ENCODE data around the gene UNG.
"Not testable (repeated sequence)": the region's sequence is repeated elsewhere in the genome, so short reads cannot be mapped to it uniquely, and the experiment has no call there.

UNG gene

DNA sequence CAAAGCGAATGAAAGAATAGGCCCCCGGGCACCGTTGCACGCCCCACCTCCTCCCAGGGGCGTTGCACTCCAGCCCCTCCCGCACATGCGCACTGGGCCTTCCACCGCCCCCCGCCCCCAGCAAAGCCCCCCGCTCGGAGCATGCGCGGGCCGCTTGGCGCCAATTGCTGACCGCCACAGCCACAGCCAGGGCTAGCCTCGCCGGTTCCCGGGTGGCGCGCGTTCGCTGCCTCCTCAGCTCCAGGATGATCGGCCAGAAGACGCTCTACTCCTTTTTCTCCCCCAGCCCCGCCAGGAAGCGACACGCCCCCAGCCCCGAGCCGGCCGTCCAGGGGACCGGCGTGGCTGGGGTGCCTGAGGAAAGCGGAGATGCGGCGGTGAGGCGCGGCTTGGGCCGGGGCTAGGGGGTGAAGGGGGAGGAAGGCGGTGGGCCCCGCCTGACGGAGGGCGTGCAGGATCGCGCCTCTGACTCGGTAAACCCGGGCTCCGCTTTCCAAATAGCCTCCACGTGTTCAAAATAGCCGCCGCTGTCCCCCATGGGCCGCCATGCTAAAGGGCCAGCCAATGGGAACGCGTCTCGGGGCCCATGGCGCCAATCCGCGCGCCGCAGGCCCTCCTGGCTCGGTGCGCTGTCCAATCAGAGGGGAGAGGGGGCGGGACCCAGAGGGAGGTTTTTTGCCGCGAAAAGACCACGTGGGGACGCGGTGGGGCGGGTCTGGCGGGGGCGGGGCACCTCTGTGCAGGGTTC, at the start of gene UNG:
Gene UNG (plus strand): TSS at position 163 of the 748 bp plus-strand sequence. CDS start 83 bp downstream, at position 246.
- peak; percentile 94 for ATAC-seq (ENCODE audit: low read depth)
- peak within 1 kb of the TSS; percentile 62 for H3K4me3 ChIP-seq (ENCODE audit: severe bottlenecking)

GRCh38 chr12:109048706-109049105, 48.7 kb upstream of the UNG start:
- H3K27me3 ChIP-seq (ENCODE audit: insufficient read depth, poor library complexity, severe bottlenecking); DNase-seq (ENCODE audit: low spot score); H3K9me3 ChIP-seq (ENCODE audit: severe bottlenecking); H3K27ac ChIP-seq (ENCODE audit: poor library complexity, severe bottlenecking); H3K4me1 ChIP-seq (ENCODE audit: insufficient read depth, poor library complexity, severe bottlenecking); H3K36me3 ChIP-seq (ENCODE audit: low read depth); H3K4me3 ChIP-seq (ENCODE audit: severe bottlenecking); ATAC-seq (ENCODE audit: low read depth): not testable (repeated sequence)

More for the DNA sequence above, at the start of gene UNG:
- Histone ChIP-seq H3K27ac (ENCODE audit: poor library complexity, severe bottlenecking) (peak within 1 kb of the TSS; percentile 54), H3K27me3 (ENCODE audit: insufficient read depth, poor library complexity, severe bottlenecking) (no peaks in the 10 kb centered on the region), H3K4me1 (ENCODE audit: insufficient read depth, poor library complexity, severe bottlenecking) (no peaks in the 10 kb centered on the region), H3K36me3 (ENCODE audit: low read depth) (peaks cover 42% of the 10 kb centered on the region), H3K9me3 (ENCODE audit: severe bottlenecking) (no peaks in the 10 kb centered on the region)
- peak; percentile 93 for DNase-seq (ENCODE audit: low spot score)
- TF ChIP-seq, protein P1, sequence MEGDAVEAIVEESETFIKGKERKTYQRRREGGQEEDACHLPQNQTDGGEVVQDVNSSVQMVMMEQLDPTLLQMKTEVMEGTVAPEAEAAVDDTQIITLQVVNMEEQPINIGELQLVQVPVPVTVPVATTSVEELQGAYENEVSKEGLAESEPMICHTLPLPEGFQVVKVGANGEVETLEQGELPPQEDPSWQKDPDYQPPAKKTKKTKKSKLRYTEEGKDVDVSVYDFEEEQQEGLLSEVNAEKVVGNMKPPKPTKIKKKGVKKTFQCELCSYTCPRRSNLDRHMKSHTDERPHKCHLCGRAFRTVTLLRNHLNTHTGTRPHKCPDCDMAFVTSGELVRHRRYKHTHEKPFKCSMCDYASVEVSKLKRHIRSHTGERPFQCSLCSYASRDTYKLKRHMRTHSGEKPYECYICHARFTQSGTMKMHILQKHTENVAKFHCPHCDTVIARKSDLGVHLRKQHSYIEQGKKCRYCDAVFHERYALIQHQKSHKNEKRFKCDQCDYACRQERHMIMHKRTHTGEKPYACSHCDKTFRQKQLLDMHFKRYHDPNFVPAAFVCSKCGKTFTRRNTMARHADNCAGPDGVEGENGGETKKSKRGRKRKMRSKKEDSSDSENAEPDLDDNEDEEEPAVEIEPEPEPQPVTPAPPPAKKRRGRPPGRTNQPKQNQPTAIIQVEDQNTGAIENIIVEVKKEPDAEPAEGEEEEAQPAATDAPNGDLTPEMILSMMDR (IDR thresholded peaks at IDR 0.05; ENCODE audit: poor library complexity, severe bottlenecking) = no peak

GRCh38 chr12:109049794-109050193, 47.6 kb upstream of the UNG start:
- H3K4me3 ChIP-seq (ENCODE audit: severe bottlenecking); DNase-seq (ENCODE audit: low spot score); ATAC-seq (ENCODE audit: low read depth): not testable (repeated sequence)

DNA sequence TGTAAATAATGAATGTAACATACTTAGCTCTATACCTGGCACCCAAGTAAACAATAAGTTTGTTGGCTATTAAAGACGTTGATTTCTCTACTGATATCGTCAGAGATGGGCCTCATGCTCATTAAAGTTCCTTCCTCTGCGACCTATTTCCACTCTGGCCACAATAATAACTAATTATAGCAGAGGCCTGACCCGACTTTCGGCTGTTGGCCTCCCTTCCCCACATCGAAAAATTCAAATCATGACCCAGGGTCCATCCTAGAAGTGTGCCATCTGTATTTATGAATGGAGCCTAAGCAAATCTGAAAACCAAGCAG, 45.3 kb upstream of the UNG start:
- H3K4me1 ChIP-seq (ENCODE audit: insufficient read depth, poor library complexity, severe bottlenecking) = peaks cover 7% of the 10 kb centered on the region
- peak overlapping the region; percentile 73 for H3K4me3 ChIP-seq (ENCODE audit: severe bottlenecking)
- H3K9me3 ChIP-seq (ENCODE audit: severe bottlenecking) = no peaks in the 10 kb centered on the region
- TF ChIP-seq, protein P1 (IDR thresholded peaks at IDR 0.05; ENCODE audit: poor library complexity, severe bottlenecking) = no peak
- no peak for ATAC-seq (ENCODE audit: low read depth)
- no peaks in the 10 kb centered on the region for H3K27me3 ChIP-seq (ENCODE audit: insufficient read depth, poor library complexity, severe bottlenecking)
- H3K27ac ChIP-seq (ENCODE audit: poor library complexity, severe bottlenecking) = no peak overlapping the region
- DNase-seq (ENCODE audit: low spot score) = no peak
- peaks cover 4% of the 10 kb centered on the region; the same call in 1 of the 2 replicates for H3K36me3 ChIP-seq (ENCODE audit: low read depth)

More at GRCh38 chr12:109049794-109050193, 47.6 kb upstream of the UNG start:
- not testable (repeated sequence) for H3K9me3 ChIP-seq (ENCODE audit: severe bottlenecking); H3K27ac ChIP-seq (ENCODE audit: poor library complexity, severe bottlenecking); H3K36me3 ChIP-seq (ENCODE audit: low read depth); H3K4me1 ChIP-seq (ENCODE audit: insufficient read depth, poor library complexity, severe bottlenecking); H3K27me3 ChIP-seq (ENCODE audit: insufficient read depth, poor library complexity, severe bottlenecking)

DNA sequence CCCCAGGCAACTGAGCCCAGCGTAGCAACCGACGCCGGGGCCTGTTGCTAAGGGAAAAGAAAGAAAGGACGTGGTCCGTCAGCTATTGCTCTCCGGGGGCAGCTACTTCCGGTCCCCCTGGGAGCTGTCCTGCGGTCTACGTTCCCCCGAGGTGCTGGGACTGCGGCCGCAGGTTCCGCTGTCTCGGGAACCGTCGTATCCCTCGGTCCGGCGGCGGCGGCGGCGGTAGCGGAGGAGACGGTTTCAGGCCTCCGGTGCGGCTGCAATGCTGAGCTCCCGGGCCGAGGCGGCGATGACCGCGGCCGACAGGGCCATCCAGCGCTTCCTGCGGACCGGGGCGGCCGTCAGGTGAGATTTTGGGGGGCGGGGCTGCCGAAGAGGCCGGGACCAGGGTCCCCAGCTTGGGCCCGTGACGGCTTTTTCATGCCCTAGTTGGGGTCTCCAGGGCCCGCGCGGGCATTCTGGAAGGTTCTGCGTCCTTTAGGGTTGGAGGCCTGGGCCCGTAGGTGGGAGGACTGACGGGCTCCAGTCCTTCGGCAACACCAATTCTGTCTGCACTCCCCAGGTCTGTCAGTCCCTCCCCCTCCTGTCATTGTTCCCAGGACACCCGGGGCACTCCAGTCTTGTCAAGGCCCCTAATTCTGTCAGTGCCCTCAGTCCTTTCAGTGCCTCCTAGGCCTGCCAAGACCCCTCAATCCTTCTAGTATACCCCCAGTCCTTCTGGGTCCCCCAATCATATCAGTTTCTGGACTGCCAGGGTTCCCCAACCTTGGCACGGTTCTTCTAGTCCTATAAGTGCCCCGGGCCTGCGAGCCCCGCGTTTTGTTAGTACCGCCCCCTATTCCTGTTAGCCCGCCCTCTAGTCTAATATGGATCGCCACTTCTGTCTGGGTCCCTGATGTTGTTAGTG, 44.7 kb upstream of the UNG start, which contains the start of gene USP30:
Gene USP30 (plus strand): TSS at position 163 of the 910 bp plus-strand sequence. CDS start 103 bp downstream, at position 266.
- Histone ChIP-seq H3K27me3 (ENCODE audit: insufficient read depth, poor library complexity, severe bottlenecking) (no peaks in the 10 kb centered on the region), H3K4me3 (ENCODE audit: severe bottlenecking) (peak within 1 kb of the TSS; percentile 73), H3K27ac (ENCODE audit: poor library complexity, severe bottlenecking) (peak within 1 kb of the TSS; percentile 6), H3K36me3 (ENCODE audit: low read depth) (peaks cover 4% of the 10 kb centered on the region; the same call in 1 of the 2 replicates), H3K9me3 (ENCODE audit: severe bottlenecking) (no peaks in the 10 kb centered on the region), H3K4me1 (ENCODE audit: insufficient read depth, poor library complexity, severe bottlenecking) (peaks cover 7% of the 10 kb centered on the region)
- TF ChIP-seq, protein P1 (IDR thresholded peaks at IDR 0.05; ENCODE audit: poor library complexity, severe bottlenecking) = no peak
- peak; percentile 89 for ATAC-seq (ENCODE audit: low read depth)
- DNase-seq (ENCODE audit: low spot score) = peak; percentile 73
